Natural killer cell (primary cell): Measurements from ENCODE around the gene MLST8. TPM values are rescaled to one million over a fixed set of nuclear protein-coding genes. Genes with fewer than 3 reads are reported as not detected.
A peak's percentile ranks its signal among the peaks of the same experiment; 100 is the strongest.

Experiments used
- ATAC-seq, 3 donors: fragments of 150-1000 bp in 2 of 3; fragments of 200-7000 bp in 1 of 3; cut with Tn5 transposase; 1 replicate in 1 of 3; 2 replicates in 2 of 3; pipeline ENCODE4 v1.10.0; 2021; ENCODE audit warnings: mild to moderate bottlenecking in 2 of 3, moderate library complexity in 2 of 3
- DNase-seq, 2 donors: peaks; one replicate each; pipeline versions ENCODE4 v3.0.0 to v3.0.0-alpha.2; 2013 to 2021; ENCODE audit warnings: mixed read lengths in 1 of 2
- H3K27ac ChIP-seq: one replicate; pipeline ENCODE4 v1.5.1; 2013; ENCODE audit warnings: mild to moderate bottlenecking, low read length
- H3K27me3 ChIP-seq: one replicate; pipeline ENCODE4 v1.6.1; 2013; ENCODE audit warnings: low read length; ENCODE audit not compliant: control insufficient read depth, insufficient read depth
- H3K36me3 ChIP-seq: one replicate; pipeline ENCODE4 v1.6.1; 2013; ENCODE audit warnings: low read length; ENCODE audit not compliant: control insufficient read depth, insufficient read depth
- H3K4me1 ChIP-seq: one replicate; pipeline ENCODE4 v1.6.1; 2013; ENCODE audit warnings: low read length; ENCODE audit not compliant: control insufficient read depth, insufficient read depth
- H3K4me3 ChIP-seq: one replicate; pipeline ENCODE4 v1.5.1; 2013; ENCODE audit warnings: low read length
- H3K9me3 ChIP-seq: one replicate; pipeline ENCODE4 v1.6.1; 2013; ENCODE audit warnings: low read length; ENCODE audit not compliant: control insufficient read depth, insufficient read depth
- H3K27ac Mint-ChIP-seq, 2 donors: one replicate each; pipeline ENCODE4 v1.8.0; 2022; ENCODE audit warnings: mild to moderate bottlenecking in 2 of 2, mixed read lengths in 2 of 2, moderate library complexity in 1 of 2
- H3K27me3 Mint-ChIP-seq, 2 donors: one replicate each; pipeline ENCODE4 v1.8.0; 2022; ENCODE audit warnings: low read depth in 2 of 2, mixed read lengths in 2 of 2
- H3K36me3 Mint-ChIP-seq: one replicate; pipeline ENCODE4 v1.8.0; 2022; ENCODE audit warnings: mixed read lengths
- H3K4me1 Mint-ChIP-seq, 2 donors: one replicate each; pipeline ENCODE4 v1.8.0; 2022; ENCODE audit warnings: mixed read lengths in 2 of 2
- H3K4me3 Mint-ChIP-seq: one replicate; pipeline ENCODE4 v1.8.0; 2022; ENCODE audit warnings: mild to moderate bottlenecking, moderate library complexity, mixed read lengths
- H3K9me3 Mint-ChIP-seq, 2 donors: one replicate each; pipeline ENCODE4 v1.8.0; 2022; ENCODE audit warnings: mixed read lengths in 2 of 2
- WGBS: methylation state at CpG from one replicate; pipeline ENCODE4 v1.1.7; 2013; ENCODE audit warnings: missing lambda C conversion rate; ENCODE audit not compliant: insufficient coverage; 5-methylcytosine and 5-hydroxymethylcytosine counted together
- intact Hi-C: fragments of 100-400 bp; cut with micrococcal nuclease; formaldehyde crosslinking; loops from one replicate; pipeline ENCODE4 v1.14.2; 2022
- total RNA-seq, 4 donors: library from RNA; stranded (reverse); fragments of 120-200 nt in 1 of 4; gene quantifications; one replicate each; pipeline versions ENCODE4 v1.2.3 to v1.2.4, GENCODE V29; 2013 to 2022
- TF ChIP-seq, protein P1 (sequence below): fragments of 200-600 bp; IDR thresholded peaks from one replicate; pipeline ENCODE4 v1.8.0; 2022; ENCODE audit warnings: antibody characterized with exemption

The MLST8 gene
- total RNA-seq, 3 donors from 2014 or later (not counting 1 experiment from before 2014, with no cell fraction given), result 19.7 to 30.2 (median 27.8) TPM

DNA sequence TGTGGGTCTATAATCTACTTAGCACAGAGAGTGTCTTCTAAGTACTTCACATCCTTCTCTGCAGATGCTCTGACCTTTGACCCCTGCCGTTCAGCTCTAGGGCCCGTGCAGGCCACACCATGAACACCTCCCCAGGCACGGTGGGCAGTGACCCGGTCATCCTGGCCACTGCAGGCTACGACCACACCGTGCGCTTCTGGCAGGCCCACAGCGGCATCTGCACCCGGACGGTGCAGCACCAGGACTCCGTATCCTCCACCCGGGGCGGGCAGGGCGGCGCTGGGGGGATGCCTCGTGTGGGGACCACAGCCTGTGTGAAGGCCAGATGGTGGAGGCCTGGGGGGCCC, 686 bp downstream of the MLST8 start:
- Histone ChIP-seq H3K27ac (peak overlapping the region; percentile 95), H3K36me3 (peaks cover 26% of the 10 kb centered on the region), H3K4me1 (peaks cover 19% of the 10 kb centered on the region), H3K27me3 (no peaks in the 10 kb centered on the region), H3K4me3 (peak overlapping the region; percentile 88), H3K9me3 (no peaks in the 10 kb centered on the region)
- H3K36me3 Mint-ChIP-seq, result no peaks in the 10 kb centered on the region
- ATAC-seq (no peak), DNase-seq (no peak)
- H3K27ac Mint-ChIP-seq, result peak overlapping the region; percentile 80 to 88
- peak overlapping the region; percentile 91 for H3K4me3 Mint-ChIP-seq
- peaks cover 0 to 3% of the 10 kb centered on the region in 2 donors for H3K27me3 Mint-ChIP-seq
- TF ChIP-seq, protein P1, sequence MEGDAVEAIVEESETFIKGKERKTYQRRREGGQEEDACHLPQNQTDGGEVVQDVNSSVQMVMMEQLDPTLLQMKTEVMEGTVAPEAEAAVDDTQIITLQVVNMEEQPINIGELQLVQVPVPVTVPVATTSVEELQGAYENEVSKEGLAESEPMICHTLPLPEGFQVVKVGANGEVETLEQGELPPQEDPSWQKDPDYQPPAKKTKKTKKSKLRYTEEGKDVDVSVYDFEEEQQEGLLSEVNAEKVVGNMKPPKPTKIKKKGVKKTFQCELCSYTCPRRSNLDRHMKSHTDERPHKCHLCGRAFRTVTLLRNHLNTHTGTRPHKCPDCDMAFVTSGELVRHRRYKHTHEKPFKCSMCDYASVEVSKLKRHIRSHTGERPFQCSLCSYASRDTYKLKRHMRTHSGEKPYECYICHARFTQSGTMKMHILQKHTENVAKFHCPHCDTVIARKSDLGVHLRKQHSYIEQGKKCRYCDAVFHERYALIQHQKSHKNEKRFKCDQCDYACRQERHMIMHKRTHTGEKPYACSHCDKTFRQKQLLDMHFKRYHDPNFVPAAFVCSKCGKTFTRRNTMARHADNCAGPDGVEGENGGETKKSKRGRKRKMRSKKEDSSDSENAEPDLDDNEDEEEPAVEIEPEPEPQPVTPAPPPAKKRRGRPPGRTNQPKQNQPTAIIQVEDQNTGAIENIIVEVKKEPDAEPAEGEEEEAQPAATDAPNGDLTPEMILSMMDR, result no peak
- intact Hi-C loops, result no loop called here
- WGBS, result 20% methylated on average over 16 of the region's 16 CpGs
- no peaks in the 10 kb centered on the region for H3K9me3 Mint-ChIP-seq
- peaks cover 19 to 28% of the 10 kb centered on the region in 2 donors for H3K4me1 Mint-ChIP-seq

DNA sequence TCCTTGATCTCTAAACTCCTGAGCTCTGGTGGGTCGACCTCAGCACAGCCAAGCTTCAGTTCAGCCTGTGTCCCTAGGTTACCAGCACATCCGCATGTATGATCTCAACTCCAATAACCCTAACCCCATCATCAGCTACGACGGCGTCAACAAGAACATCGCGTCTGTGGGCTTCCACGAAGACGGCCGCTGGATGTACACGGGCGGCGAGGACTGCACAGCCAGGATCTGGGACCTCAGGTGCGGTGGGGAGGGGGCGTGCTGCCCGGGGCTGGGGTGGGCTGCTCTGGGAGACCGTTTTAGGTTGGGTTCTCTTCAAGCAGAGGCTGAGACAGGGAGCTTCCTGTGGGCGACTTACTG, 1.1 kb downstream of the MLST8 start:
- peaks cover 19% of the 10 kb centered on the region for H3K4me1 ChIP-seq
- peak overlapping the region; percentile 95 for H3K27ac ChIP-seq
- Mint-ChIP-seq H3K9me3 (no peaks in the 10 kb centered on the region), H3K27me3 (peaks cover 0 to 3% of the 10 kb centered on the region in 2 donors), H3K36me3 (no peaks in the 10 kb centered on the region), H3K4me1 (peaks cover 19 to 28% of the 10 kb centered on the region in 2 donors), H3K4me3 (peak overlapping the region; percentile 91), H3K27ac (peak overlapping the region; percentile 80 to 88)
- ATAC-seq, result no peak
- WGBS, result 90% methylated on average over 18 of the region's 18 CpGs
- peak overlapping the region; percentile 88 for H3K4me3 ChIP-seq
- intact Hi-C loops, result no loop called here
- H3K9me3 ChIP-seq, result no peaks in the 10 kb centered on the region
- TF ChIP-seq, protein P1, result no peak
- peaks cover 26% of the 10 kb centered on the region for H3K36me3 ChIP-seq
- DNase-seq, result no peak
- H3K27me3 ChIP-seq, result no peaks in the 10 kb centered on the region

DNA sequence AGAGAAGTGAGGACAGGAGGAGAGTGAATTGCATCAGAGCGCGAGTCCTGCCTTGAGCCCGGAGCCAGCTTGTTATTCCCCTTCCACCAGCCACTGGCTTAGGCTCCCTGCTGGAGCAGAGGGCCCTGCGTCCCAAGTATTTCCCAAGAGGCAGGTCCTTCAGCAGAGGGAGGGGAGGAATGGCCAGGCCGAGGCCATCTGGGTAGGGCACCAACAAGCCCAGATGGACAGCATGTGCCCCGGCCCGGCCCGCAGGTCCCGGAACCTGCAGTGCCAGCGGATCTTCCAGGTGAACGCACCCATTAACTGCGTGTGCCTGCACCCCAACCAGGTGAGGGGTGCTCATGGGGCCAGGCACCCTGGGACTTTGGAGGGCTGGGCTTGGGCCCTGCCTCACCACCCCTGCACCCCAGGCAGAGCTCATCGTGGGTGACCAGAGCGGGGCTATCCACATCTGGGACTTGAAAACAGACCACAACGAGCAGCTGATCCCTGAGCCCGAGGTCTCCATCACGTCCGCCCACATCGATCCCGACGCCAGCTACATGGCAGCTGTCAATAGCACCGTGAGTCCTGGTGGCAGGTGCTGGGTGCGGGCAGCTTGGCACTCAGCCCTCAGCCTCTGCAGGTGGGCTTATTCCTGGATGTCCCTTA, 1.7 kb downstream of the MLST8 start:
- intact Hi-C loops, result no loop called here
- Histone ChIP-seq H3K9me3 (no peaks in the 10 kb centered on the region), H3K36me3 (peaks cover 26% of the 10 kb centered on the region), H3K4me1 (peaks cover 19% of the 10 kb centered on the region), H3K4me3 (no peak overlapping the region), H3K27ac (no peak overlapping the region), H3K27me3 (no peaks in the 10 kb centered on the region)
- Mint-ChIP-seq H3K27ac (peak overlapping the region; percentile 80 to 88), H3K4me1 (peaks cover 19 to 32% of the 10 kb centered on the region in 2 donors), H3K9me3 (no peaks in the 10 kb centered on the region), H3K36me3 (no peaks in the 10 kb centered on the region), H3K4me3 (peak overlapping the region; percentile 6), H3K27me3 (peaks cover 0 to 3% of the 10 kb centered on the region in 2 donors)
- no peak for ATAC-seq
- TF ChIP-seq, protein P1, result no peak
- 97% methylated on average over 23 of the region's 23 CpGs for WGBS
- no peak for DNase-seq

DNA sequence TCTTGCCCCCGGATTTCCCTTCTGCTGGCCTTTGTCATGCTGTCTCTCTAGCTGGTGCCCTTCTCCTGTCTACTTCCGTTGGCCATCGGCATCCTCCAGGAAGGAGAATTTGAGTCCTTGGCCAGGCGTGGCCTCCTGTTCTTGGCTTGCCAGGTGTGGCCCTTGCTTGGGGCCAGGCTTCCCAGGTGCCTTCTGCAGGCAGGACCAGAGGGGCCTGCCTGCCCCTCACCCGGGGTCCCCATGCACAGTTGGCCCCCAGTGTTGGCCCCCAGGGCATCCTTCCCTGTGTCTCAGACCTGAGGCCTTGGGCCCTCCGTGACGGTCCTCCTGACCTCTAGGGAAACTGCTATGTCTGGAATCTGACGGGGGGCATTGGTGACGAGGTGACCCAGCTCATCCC, 2.6 kb downstream of the MLST8 start:
- Mint-ChIP-seq H3K4me1 (peaks cover 19 to 36% of the 10 kb centered on the region in 2 donors), H3K27me3 (no peaks in the 10 kb centered on the region), H3K36me3 (no peaks in the 10 kb centered on the region), H3K9me3 (no peaks in the 10 kb centered on the region), H3K4me3 (peak overlapping the region; percentile 67), H3K27ac (peak overlapping the region in 1 of 2 donors; percentile 76)
- Histone ChIP-seq H3K36me3 (peaks cover 31% of the 10 kb centered on the region), H3K9me3 (no peaks in the 10 kb centered on the region), H3K27ac (no peak overlapping the region), H3K27me3 (no peaks in the 10 kb centered on the region), H3K4me3 (no peak overlapping the region), H3K4me1 (peaks cover 28% of the 10 kb centered on the region)
- intact Hi-C loops, result no loop called here
- ATAC-seq (no peak), DNase-seq (no peak)
- TF ChIP-seq, protein P1, result no peak
- whole genome bisulfite sequencing, result 94% methylated on average over 9 of the region's 9 CpGs
